Measurements from ENCODE around the gene ARL3.

The ARL3 gene

GRCh38 chr10:102644066-102644645, 70.0 kb downstream of the ARL3 start, which contains the start of gene TRIM8:
TRIM8 (plus strand) TSS chr10:102644479; CDS start chr10:102644618, 139 bp downstream.
- Histone ChIP-seq H3K36me3 (ENCODE audit: control insufficient read depth, insufficient read depth, low read length) (no peaks in the 10 kb centered on the region), H3K4me1 (peaks cover 29% of the 10 kb centered on the region), H3K9me3 (ENCODE audit: control insufficient read depth, low read length) (no peaks in the 10 kb centered on the region), H3K4me3 (ENCODE audit: low read depth, low read length) (peak within 1 kb of the TSS; percentile 82), H3K27me3 (ENCODE audit: control insufficient read depth, insufficient read depth, low read length) (no peaks in the 10 kb centered on the region), H3K79me2 (peaks cover 51% of the 10 kb centered on the region), H3K9ac (peak within 1 kb of the TSS; percentile 87), H3K4me2 (ENCODE audit: low read length) (peak within 1 kb of the TSS; percentile 96), H2AFZ (no peak within 1 kb of the TSS), H3K27ac (peak within 1 kb of the TSS; percentile 99)
- no peak for TF ChIP-seq CTCF (IDR thresholded peaks at IDR 0.05)

- peaks cover 44% of the 10 kb centered on the region for H3K79me2 ChIP-seq
- H3K9me3 ChIP-seq (ENCODE audit: control insufficient read depth, low read length) = no peaks in the 10 kb centered on the region
- H3K36me3 ChIP-seq (ENCODE audit: control insufficient read depth, insufficient read depth, low read length) = no peaks in the 10 kb centered on the region
- no peak overlapping the region for H3K9ac ChIP-seq
- peak overlapping the region; percentile 96 for H3K4me2 ChIP-seq (ENCODE audit: low read length)
- TF ChIP-seq CTCF (IDR thresholded peaks at IDR 0.05) = no peak
- H2AFZ ChIP-seq = no peak overlapping the region
- no peaks in the 10 kb centered on the region for H3K27me3 ChIP-seq (ENCODE audit: control insufficient read depth, insufficient read depth, low read length)
- H3K27ac ChIP-seq = peak overlapping the region; percentile 99
- peak overlapping the region; percentile 71 for H3K4me3 ChIP-seq (ENCODE audit: low read depth, low read length)
- peaks cover 25% of the 10 kb centered on the region for H3K4me1 ChIP-seq
These were observed 70.7 kb downstream of the ARL3 start for GRCh38 chr10:102643336-102644065.

DNA sequence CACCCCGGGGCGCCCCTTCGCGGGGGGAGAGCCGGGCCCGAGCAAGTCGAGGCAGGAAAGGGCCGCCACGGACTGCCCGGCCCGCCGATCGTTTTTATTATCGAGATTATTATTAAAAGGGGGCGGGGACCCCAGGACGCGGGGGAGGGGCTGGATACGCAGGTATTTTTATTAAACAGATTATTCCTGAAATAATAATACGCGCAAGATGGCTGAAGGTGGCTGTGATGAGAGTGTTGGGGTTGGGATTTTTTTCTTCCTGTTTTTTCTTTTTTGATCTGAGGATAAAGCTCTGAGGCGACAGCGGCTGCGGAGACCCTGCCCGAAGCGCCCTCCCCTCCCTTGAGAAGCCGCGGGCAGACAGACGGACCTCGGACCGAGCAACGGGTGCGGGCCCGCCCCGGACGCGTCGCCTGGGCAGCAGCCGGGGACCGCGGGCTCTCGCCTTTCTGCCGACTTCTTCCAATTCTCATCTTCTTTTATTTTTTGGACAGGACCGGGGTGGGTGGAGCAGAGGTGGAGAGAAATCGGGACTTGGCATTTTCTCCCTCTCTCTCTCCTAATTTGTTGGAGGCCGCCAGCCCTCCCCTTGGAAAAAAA, 71.4 kb downstream of the ARL3 start:
- Histone ChIP-seq H2AFZ (peak overlapping the region; percentile 66), H3K79me2 (peaks cover 38% of the 10 kb centered on the region), H3K36me3 (ENCODE audit: control insufficient read depth, insufficient read depth, low read length) (no peaks in the 10 kb centered on the region), H3K27ac (peak overlapping the region; percentile 99), H3K9me3 (ENCODE audit: control insufficient read depth, low read length) (no peaks in the 10 kb centered on the region), H3K9ac (peak overlapping the region; percentile 85), H3K4me2 (ENCODE audit: low read length) (peak overlapping the region; percentile 92), H3K4me3 (ENCODE audit: low read depth, low read length) (peak overlapping the region; percentile 71), H3K4me1 (peaks cover 20% of the 10 kb centered on the region), H3K27me3 (ENCODE audit: control insufficient read depth, insufficient read depth, low read length) (no peaks in the 10 kb centered on the region)
- TF ChIP-seq CTCF (IDR thresholded peaks at IDR 0.05) = no peak

GRCh38 chr10:102641880-102642735, 72.1 kb downstream of the ARL3 start:
- Histone ChIP-seq H3K79me2 (peaks cover 31% of the 10 kb centered on the region), H3K9ac (peak overlapping the region; percentile 85), H3K27me3 (ENCODE audit: control insufficient read depth, insufficient read depth, low read length) (no peaks in the 10 kb centered on the region), H3K4me2 (ENCODE audit: low read length) (peak overlapping the region; percentile 92), H2AFZ (peak overlapping the region; percentile 75), H3K4me3 (ENCODE audit: low read depth, low read length) (peak overlapping the region; percentile 71), H3K9me3 (ENCODE audit: control insufficient read depth, low read length) (no peaks in the 10 kb centered on the region), H3K4me1 (peaks cover 17% of the 10 kb centered on the region), H3K36me3 (ENCODE audit: control insufficient read depth, insufficient read depth, low read length) (no peaks in the 10 kb centered on the region), H3K27ac (peak overlapping the region; percentile 99)
- TF ChIP-seq CTCF (IDR thresholded peaks at IDR 0.05) = no peak
